K562 (cell line): Measurements from ENCODE around the gene SLC30A7. TPM values are rescaled to one million over a fixed set of nuclear protein-coding genes. Genes with fewer than 3 reads are reported as not detected.

Source experiments
- BMI1 ChIP-seq: fragments of 150-350 bp; IDR thresholded peaks from 2 replicates; pipeline ENCODE4 v1.6.1; 2014; ENCODE audit warnings: low read length
- CC2D1A ChIP-seq: fragments of 450-650 bp; IDR thresholded peaks from 2 replicates; pipeline ENCODE4 v1.6.1; 2017; ENCODE audit warnings: mild to moderate bottlenecking
- CHCHD3 ChIP-seq: fragments of 250-450 bp; sonication (Bioruptor Pico); IDR thresholded peaks from 2 replicates; pipeline ENCODE4 v2.1.2; 2022; ENCODE audit warnings: mild to moderate bottlenecking
- FUS ChIP-seq: fragments of 200-400 bp; formaldehyde crosslinking; optimal IDR thresholded peaks from 2 replicates; pipeline ENCODE3; 2017; ENCODE audit warnings: low read depth, low read length
- HNRNPK ChIP-seq: fragments of 200-400 bp; formaldehyde crosslinking; IDR thresholded peaks from one replicate; pipeline ENCODE4 v1.6.1; 2018; ENCODE audit warnings: mild to moderate bottlenecking, low read depth, low read length; ENCODE audit not compliant: poor library complexity, severe bottlenecking
- KAT8 ChIP-seq: fragments of 450-650 bp; IDR thresholded peaks from 2 replicates; pipeline ENCODE4 v1.6.1; 2016; ENCODE audit warnings: low read depth, mild to moderate bottlenecking
- SETDB1 ChIP-seq: IDR thresholded peaks from one replicate; pipeline ENCODE4 v1.6.1; 2012; ENCODE audit warnings: low read length, control low read depth, inconsistent platforms
- SIRT6 ChIP-seq: IDR thresholded peaks from one replicate; pipeline ENCODE4 v1.6.1; 2012; ENCODE audit warnings: low read depth, mild to moderate bottlenecking, control low read depth, inconsistent platforms, low read length, moderate library complexity
- ZNF121 ChIP-seq: sonication (generic); formaldehyde crosslinking; conservative IDR thresholded peaks from 2 replicates; pipeline ENCODE4 v1.8.0; 2022; ENCODE audit warnings: missing genetic modification reagents
- ZNF165 ChIP-seq: fragments of 250-450 bp; sonication (Bioruptor Pico); IDR thresholded peaks from 2 replicates; pipeline ENCODE4 v1.4.0; 2020; ENCODE audit warnings: borderline replicate concordance
- ZNF197 ChIP-seq: fragments of 200-800 bp; sonication (Bioruptor generic); IDR thresholded peaks from 2 replicates; pipeline ENCODE4 v1.6.1; 2016; ENCODE audit warnings: low read depth, missing genetic modification characterization, missing compliant biosample characterization
- polyA plus RNA-seq, 8 experiments: library from polyadenylated mRNA; depleted of rRNA in 4 of 8; stranded (reverse) in 5 of 8; unstranded in 3 of 8; fragments of >200 nt; fragmentation: Nextera tagmentation in 2 of 8; fragmentation: Illumina TruSeq in 1 of 8; extraction: Ambion mirVana in 2 of 8; extraction: Trizol in 1 of 8; gene quantifications; 2 replicates each; pipeline versions ENCODE4 v1.2.1 to v1.2.3, GENCODE V29; 2011 to 2014; ENCODE audit warnings: inconsistent platforms in 1 of 8, missing spikeins in 1 of 8
- total RNA-seq, 7 experiments: library from RNA; depleted of rRNA in 6 of 7; stranded (reverse); fragments of >200 nt in 6 of 7; fragmentation: Illumina TruSeq in 2 of 7; extraction: Trizol in 2 of 7; gene quantifications; 2 replicates each; pipeline versions ENCODE4 v1.2.1 to v1.2.3, GENCODE V29; 2011 to 2021; ENCODE audit warnings: low replicate concordance in 1 of 7
- TF ChIP-seq, protein P1 (sequence below): fragments of 450-650 bp; IDR thresholded peaks from 2 replicates; pipeline ENCODE4 v1.6.1; 2016; ENCODE audit warnings: mild to moderate bottlenecking, moderate library complexity
- TF ChIP-seq, protein P2 (sequence below): fragments of 200-400 bp; formaldehyde crosslinking; IDR thresholded peaks from 2 replicates; pipeline ENCODE4 v1.6.1; 2017; ENCODE audit warnings: mild to moderate bottlenecking, low read depth, low read length, moderate library complexity

The SLC30A7 gene
- total and polyA plus RNA-seq, 9 of the 15 experiments (the other 6 are each of a cell fraction or from before 2014, with no cell fraction given), result 3.5 to 17.1 (median 7.2) TPM

DNA sequence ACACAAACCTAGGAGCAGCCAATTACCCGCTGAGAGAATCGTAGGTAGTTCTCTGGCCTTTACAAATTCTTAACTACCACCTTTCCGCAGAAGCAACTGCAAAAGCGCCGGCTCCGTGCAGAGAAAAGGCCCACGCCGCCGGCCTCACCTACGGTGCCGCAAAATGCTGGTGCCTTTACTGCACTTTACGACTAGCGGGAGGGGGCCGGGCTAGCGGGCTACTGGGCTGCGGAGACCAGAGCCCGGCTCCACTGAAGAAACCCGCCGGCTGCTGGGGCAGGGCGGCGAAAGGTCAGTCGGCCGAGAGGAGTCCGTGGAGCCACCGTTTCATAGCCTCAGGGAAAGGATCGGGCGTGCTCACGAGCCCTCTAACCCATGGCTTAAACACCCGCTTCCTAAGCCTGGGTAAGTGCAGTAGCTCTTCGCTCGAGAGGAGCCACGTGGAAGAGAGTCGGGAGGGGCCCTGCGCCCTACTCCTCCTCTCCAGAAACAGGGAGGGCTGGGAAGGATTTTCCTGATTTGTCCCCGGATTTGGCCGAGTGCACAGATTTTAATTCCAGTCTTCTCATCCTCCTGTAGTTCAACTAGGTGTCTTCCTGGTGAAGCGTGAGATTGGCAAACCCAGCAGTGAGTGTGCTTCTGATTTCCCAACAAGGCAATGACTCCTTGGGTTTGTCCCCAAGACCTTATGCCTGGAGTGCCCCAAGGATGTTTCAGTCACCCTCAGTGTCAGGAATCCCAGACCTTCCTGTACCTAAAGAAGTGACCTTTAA is 130.0 kb downstream of the SLC30A7 start, which contains the start of gene DPH5 (continued):
- TF ChIP-seq SETDB1, result no peak
- no peak for TF ChIP-seq HNRNPK
- no peak for TF ChIP-seq CC2D1A
- no peak for TF ChIP-seq KAT8
- TF ChIP-seq, protein P1, sequence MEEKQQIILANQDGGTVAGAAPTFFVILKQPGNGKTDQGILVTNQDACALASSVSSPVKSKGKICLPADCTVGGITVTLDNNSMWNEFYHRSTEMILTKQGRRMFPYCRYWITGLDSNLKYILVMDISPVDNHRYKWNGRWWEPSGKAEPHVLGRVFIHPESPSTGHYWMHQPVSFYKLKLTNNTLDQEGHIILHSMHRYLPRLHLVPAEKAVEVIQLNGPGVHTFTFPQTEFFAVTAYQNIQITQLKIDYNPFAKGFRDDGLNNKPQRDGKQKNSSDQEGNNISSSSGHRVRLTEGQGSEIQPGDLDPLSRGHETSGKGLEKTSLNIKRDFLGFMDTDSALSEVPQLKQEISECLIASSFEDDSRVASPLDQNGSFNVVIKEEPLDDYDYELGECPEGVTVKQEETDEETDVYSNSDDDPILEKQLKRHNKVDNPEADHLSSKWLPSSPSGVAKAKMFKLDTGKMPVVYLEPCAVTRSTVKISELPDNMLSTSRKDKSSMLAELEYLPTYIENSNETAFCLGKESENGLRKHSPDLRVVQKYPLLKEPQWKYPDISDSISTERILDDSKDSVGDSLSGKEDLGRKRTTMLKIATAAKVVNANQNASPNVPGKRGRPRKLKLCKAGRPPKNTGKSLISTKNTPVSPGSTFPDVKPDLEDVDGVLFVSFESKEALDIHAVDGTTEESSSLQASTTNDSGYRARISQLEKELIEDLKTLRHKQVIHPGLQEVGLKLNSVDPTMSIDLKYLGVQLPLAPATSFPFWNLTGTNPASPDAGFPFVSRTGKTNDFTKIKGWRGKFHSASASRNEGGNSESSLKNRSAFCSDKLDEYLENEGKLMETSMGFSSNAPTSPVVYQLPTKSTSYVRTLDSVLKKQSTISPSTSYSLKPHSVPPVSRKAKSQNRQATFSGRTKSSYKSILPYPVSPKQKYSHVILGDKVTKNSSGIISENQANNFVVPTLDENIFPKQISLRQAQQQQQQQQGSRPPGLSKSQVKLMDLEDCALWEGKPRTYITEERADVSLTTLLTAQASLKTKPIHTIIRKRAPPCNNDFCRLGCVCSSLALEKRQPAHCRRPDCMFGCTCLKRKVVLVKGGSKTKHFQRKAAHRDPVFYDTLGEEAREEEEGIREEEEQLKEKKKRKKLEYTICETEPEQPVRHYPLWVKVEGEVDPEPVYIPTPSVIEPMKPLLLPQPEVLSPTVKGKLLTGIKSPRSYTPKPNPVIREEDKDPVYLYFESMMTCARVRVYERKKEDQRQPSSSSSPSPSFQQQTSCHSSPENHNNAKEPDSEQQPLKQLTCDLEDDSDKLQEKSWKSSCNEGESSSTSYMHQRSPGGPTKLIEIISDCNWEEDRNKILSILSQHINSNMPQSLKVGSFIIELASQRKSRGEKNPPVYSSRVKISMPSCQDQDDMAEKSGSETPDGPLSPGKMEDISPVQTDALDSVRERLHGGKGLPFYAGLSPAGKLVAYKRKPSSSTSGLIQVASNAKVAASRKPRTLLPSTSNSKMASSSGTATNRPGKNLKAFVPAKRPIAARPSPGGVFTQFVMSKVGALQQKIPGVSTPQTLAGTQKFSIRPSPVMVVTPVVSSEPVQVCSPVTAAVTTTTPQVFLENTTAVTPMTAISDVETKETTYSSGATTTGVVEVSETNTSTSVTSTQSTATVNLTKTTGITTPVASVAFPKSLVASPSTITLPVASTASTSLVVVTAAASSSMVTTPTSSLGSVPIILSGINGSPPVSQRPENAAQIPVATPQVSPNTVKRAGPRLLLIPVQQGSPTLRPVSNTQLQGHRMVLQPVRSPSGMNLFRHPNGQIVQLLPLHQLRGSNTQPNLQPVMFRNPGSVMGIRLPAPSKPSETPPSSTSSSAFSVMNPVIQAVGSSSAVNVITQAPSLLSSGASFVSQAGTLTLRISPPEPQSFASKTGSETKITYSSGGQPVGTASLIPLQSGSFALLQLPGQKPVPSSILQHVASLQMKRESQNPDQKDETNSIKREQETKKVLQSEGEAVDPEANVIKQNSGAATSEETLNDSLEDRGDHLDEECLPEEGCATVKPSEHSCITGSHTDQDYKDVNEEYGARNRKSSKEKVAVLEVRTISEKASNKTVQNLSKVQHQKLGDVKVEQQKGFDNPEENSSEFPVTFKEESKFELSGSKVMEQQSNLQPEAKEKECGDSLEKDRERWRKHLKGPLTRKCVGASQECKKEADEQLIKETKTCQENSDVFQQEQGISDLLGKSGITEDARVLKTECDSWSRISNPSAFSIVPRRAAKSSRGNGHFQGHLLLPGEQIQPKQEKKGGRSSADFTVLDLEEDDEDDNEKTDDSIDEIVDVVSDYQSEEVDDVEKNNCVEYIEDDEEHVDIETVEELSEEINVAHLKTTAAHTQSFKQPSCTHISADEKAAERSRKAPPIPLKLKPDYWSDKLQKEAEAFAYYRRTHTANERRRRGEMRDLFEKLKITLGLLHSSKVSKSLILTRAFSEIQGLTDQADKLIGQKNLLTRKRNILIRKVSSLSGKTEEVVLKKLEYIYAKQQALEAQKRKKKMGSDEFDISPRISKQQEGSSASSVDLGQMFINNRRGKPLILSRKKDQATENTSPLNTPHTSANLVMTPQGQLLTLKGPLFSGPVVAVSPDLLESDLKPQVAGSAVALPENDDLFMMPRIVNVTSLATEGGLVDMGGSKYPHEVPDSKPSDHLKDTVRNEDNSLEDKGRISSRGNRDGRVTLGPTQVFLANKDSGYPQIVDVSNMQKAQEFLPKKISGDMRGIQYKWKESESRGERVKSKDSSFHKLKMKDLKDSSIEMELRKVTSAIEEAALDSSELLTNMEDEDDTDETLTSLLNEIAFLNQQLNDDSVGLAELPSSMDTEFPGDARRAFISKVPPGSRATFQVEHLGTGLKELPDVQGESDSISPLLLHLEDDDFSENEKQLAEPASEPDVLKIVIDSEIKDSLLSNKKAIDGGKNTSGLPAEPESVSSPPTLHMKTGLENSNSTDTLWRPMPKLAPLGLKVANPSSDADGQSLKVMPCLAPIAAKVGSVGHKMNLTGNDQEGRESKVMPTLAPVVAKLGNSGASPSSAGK, result peak; percentile 91
- TF ChIP-seq CHCHD3, result no peak
- TF ChIP-seq ZNF197, result no peak
- no peak for TF ChIP-seq ZNF165 (CRISPR knock-in tag)
- no peak for TF ChIP-seq FUS
- no peak for TF ChIP-seq ZNF121 (CRISPR knock-in tag)
- TF ChIP-seq, protein P2, sequence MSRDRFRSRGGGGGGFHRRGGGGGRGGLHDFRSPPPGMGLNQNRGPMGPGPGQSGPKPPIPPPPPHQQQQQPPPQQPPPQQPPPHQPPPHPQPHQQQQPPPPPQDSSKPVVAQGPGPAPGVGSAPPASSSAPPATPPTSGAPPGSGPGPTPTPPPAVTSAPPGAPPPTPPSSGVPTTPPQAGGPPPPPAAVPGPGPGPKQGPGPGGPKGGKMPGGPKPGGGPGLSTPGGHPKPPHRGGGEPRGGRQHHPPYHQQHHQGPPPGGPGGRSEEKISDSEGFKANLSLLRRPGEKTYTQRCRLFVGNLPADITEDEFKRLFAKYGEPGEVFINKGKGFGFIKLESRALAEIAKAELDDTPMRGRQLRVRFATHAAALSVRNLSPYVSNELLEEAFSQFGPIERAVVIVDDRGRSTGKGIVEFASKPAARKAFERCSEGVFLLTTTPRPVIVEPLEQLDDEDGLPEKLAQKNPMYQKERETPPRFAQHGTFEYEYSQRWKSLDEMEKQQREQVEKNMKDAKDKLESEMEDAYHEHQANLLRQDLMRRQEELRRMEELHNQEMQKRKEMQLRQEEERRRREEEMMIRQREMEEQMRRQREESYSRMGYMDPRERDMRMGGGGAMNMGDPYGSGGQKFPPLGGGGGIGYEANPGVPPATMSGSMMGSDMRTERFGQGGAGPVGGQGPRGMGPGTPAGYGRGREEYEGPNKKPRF, result no peak
- no peak for TF ChIP-seq BMI1
- TF ChIP-seq SIRT6, result no peak
